CD4-positive, alpha-beta T cell treated with Interleukin-2 at 100 ng/mL for 4 hours (primary cell): ENCODE measurements around the gene KLK7.
"Not testable (repeated sequence)": the region's sequence is repeated elsewhere in the genome, so short reads cannot be mapped to it uniquely, and the experiment has no call there.

ENCODE experiments used
- DNase-seq: peaks from one replicate; pipeline ENCODE4 v3.0.0-alpha.2; 2020; ENCODE audit warnings: low spot score

KLK7 gene

GRCh38 chr19:50975766-50976165 is 8.0 kb downstream of the KLK7 start:
- DNase-seq, result no peak

- no peak for DNase-seq
Measured at GRCh38 chr19:50974702-50975556, 8.8 kb downstream of the KLK7 start.

GRCh38 chr19:50972795-50973376 is 10.8 kb downstream of the KLK7 start:
- DNase-seq, result no peak

GRCh38 chr19:50969810-50970209 is 13.9 kb downstream of the KLK7 start:
- not testable (repeated sequence) for DNase-seq

GRCh38 chr19:50969413-50969760 is 14.3 kb downstream of the KLK7 start, which contains the start of gene KLK6:
Gene KLK6 (minus strand): TSS chr19:50969591. CDS start chr19:50968104, 1,487 bp downstream.
- no peak for DNase-seq

GRCh38 chr19:50968716-50969412 is 14.9 kb downstream of the KLK7 start:
- DNase-seq, result no peak

GRCh38 chr19:50967929-50968715 is 15.6 kb downstream of the KLK7 start:
- DNase-seq, result no peak

GRCh38 chr19:50964266-50964665 is 19.5 kb downstream of the KLK7 start:
- DNase-seq, result no peak

GRCh38 chr19:50963381-50963780 is 20.3 kb downstream of the KLK7 start:
- no peak for DNase-seq

- DNase-seq, result no peak
Measured at GRCh38 chr19:50962245-50962644, 21.5 kb downstream of the KLK7 start.

GRCh38 chr19:50959731-50960500 is 23.8 kb downstream of the KLK7 start:
- no peak for DNase-seq

GRCh38 chr19:50957587-50957986 is 26.1 kb downstream of the KLK7 start:
- DNase-seq, result no peak

- DNase-seq, result no peak
Measured at GRCh38 chr19:50952910-50953309, 30.8 kb downstream of the KLK7 start, which contains the start of gene KLK5. Gene KLK5 (minus strand): TSS chr19:50953038. CDS start chr19:50952657, 381 bp downstream.

- no peak for DNase-seq
Measured at GRCh38 chr19:50949861-50950260, 33.9 kb downstream of the KLK7 start.

GRCh38 chr19:50947123-50947522 is 36.6 kb downstream of the KLK7 start:
- DNase-seq, result no peak

GRCh38 chr19:50944795-50945194 is 38.9 kb downstream of the KLK7 start:
- DNase-seq, result no peak

- no peak for DNase-seq
Measured at GRCh38 chr19:50943074-50943828, 40.5 kb downstream of the KLK7 start.

GRCh38 chr19:50939596-50939995 is 44.1 kb downstream of the KLK7 start:
- no peak for DNase-seq

- DNase-seq, result no peak
Measured at GRCh38 chr19:50933640-50934039, 50.1 kb downstream of the KLK7 start.

- no peak for DNase-seq
Measured at GRCh38 chr19:50932690-50933083, 51.0 kb downstream of the KLK7 start.
